GM18505 (cell line): ENCODE data around the gene PRPF40B.

Experiments
- ATAC-seq: cut with Tn5 transposase; IDR thresholded peaks from one replicate; pipeline ENCODE4 v1.9.1; 2021; ENCODE audit not compliant: unreplicated experiment
- POLR2A ChIP-seq: IDR thresholded peaks from 4 replicates; pipeline ENCODE4 v1.6.1; 2011; ENCODE audit warnings: borderline replicate concordance; ENCODE audit not compliant: insufficient read depth, insufficient read length; ENCODE audit errors: extremely low read depth

Gene PRPF40B

DNA sequence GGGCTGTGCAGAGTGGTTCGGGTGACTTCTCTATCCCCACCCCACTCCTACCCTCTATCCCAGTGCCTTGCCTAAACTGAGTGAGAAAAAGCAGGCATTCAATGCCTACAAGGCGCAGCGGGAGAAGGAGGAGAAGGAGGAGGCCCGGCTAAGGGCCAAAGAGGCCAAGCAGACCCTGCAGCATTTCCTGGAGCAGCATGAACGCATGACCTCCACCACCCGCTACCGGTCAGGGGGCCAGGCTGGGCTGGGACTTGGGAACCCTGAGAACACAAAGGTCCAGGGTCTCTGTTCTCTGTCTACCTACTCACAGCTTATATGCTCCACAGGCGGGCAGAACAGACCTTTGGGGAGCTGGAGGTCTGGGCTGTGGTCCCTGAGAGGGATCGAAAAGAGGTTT is 11.7 kb downstream of the PRPF40B start:
- TF ChIP-seq POLR2A: no peak
- no peak for ATAC-seq

DNA sequence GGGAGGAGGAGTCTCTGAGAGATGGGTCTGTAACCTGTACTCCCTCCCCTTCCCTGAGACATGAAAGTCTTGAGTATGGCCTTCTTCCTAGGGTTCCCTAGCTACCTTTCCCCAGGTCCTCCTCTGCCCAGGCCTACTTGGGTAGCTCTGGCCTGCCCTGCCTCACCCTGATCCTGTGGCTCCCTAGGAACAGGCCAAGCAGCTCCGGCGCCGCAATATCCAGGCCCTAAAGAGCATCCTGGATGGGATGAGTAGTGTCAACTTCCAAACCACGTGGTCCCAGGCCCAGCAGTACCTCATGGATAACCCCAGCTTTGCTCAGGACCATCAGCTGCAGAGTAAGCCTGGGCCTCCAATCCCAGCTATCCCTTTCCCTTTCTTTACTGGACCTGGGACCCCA is 12.3 kb downstream of the PRPF40B start:
- ATAC-seq: no peak
- no peak for TF ChIP-seq POLR2A

DNA sequence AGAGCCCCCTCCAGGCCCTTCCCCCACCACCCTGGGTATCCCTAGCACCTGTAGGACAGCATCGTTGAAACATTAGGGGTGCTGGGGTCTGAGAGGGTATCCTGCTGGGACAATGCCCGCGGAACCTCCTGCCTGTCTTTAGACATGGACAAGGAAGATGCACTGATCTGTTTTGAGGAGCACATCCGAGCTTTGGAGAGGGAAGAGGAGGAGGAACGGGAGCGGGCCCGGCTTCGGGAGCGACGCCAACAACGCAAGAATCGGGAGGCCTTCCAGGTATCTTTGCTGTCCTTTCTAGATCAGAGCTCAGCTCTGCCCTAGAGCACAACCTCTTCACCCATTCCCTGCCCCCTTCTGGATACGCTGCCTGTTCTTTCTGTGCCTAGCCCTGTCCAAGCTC is 13.2 kb downstream of the PRPF40B start:
- TF ChIP-seq POLR2A: no peak
- no peak for ATAC-seq

DNA sequence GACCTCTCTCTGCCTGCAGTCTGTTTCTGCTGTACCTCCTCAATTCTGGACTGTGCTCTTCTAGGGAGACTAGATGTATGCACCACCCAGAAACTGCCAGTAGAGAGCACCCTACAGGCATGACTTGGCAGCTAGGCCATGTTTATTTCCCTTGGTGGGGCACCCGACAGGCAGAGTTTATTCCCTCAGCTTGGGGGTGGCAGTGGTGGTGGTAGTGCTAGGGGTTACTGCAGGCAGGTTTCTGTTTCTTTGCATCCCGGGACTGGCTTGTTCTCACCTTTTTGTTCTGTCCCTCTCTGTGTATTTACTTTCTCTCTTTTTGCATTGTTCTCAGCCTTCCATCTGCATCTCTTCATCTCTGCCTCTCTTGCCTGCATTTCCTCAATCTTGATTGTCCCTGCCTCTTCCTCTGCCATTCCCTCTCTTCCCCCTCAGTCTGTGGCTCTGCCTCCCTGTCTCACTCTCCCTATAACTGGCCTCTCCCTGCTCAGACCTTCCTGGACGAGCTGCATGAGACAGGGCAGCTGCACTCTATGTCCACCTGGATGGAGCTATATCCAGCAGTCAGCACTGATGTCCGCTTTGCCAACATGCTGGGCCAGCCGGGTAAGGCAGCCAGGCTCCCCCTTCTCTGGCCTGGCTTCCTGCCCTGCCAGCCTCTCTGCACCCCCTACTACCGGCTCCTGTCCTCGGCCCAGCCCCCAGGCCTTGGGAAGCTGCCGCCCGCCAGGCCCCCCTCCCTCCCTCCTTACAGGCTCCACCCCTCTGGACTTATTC is 13.8 kb downstream of the PRPF40B start:
- TF ChIP-seq POLR2A: no peak
- no peak for ATAC-seq

DNA sequence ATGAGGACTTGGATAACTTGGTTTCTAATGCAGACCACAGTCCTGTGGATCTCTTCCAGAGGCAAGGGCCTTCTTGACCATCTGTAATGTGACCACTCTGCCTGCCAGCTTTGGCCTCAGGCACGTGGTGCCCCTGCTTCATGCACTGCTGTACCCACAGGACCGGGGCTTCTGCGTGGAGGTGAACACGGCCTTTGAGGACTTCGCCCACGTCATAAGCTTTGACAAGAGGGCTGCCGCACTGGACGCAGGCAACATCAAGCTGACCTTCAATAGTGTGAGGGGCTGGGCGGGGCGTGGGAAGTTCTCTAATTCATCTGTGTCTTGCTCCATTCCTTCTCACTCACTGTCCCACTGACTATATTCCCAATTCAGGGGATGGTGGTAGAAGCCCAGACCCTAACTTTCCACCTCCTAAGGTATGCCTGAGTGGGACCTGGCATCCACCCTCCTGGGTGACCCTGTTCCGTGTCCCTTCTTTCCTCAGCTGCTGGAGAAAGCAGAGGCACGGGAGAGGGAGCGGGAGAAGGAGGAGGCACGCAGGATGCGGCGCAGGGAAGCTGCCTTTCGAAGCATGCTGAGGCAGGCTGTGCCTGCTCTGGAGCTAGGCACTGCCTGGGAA is 18.5 kb downstream of the PRPF40B start:
- no peak for ATAC-seq

DNA sequence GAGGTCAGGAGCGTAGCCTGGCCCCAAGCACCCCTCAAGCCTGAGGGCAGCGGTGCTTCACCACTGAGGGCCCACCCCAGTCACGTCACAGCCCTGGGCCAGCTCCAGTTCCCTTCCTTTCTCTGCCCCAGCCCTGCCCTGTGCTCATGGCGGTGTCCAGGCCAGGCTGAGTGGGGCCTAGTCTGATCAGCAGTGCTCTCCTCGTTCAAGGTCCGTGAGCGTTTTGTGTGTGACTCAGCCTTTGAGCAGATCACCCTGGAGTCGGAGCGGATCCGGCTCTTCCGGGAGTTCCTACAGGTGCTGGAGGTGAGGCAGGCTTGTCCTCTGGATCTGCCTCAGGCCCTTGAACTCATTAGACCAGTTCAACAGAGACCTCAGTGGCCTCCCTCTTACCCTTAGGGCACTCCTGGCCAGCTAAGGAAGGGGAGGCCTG is 19.0 kb downstream of the PRPF40B start:
- TF ChIP-seq POLR2A: no peak
- ATAC-seq: no peak

More for the DNA sequence above, 18.5 kb downstream of the PRPF40B start:
- TF ChIP-seq POLR2A: no peak

DNA sequence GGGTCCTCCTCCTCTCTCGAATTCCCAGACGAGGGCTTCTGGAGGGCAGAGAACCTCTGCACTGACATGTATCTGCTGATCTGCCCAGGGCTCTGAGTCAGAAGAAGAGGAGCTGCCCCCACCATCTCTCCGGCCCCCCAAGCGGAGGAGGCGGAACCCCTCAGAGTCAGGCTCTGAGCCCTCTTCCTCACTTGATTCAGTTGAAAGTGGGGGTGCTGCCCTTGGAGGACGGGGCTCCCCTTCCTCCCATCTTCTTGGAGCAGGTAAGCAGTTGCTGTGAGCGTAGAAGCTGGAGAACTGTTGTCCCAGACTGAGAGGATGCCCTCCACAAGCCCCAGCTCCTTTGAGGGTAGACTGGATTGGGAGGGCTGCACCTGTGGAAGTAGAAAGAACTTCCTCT is 19.8 kb downstream of the PRPF40B start:
- ATAC-seq: no peak

DNA sequence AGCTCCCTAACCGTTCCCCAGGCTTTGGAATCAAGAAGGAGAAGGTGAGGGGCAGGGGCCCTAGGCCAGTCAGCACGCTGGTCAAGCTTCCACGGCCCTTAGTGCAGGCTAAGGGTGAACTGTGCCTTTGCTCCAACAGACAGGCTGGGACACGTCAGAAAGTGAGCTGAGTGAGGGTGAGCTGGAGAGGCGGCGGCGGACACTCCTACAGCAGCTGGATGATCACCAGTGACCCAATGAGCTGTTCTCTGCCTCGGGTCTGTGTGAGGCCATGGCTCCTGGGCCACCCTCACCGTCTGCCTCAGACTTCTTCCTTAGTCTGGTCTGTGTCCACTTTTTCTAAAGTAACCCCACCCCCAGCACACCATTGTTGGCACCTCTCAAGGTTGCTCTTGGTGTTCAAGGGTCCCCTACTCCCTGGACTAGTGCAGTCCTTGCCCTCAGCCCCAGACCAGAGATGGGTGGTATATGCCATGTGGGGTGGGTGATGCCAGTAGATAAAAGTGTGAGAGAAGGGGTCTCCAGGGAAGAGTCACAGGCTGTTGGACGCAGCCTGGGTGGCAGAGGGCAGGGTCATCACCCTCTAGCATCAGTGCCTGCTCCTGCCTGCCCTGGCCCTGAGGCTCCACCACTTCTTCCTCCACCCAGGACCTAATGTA is 20.7 kb downstream of the PRPF40B start:
- TF ChIP-seq POLR2A: no peak

More for the DNA sequence above, 19.8 kb downstream of the PRPF40B start:
- no peak for TF ChIP-seq POLR2A

DNA sequence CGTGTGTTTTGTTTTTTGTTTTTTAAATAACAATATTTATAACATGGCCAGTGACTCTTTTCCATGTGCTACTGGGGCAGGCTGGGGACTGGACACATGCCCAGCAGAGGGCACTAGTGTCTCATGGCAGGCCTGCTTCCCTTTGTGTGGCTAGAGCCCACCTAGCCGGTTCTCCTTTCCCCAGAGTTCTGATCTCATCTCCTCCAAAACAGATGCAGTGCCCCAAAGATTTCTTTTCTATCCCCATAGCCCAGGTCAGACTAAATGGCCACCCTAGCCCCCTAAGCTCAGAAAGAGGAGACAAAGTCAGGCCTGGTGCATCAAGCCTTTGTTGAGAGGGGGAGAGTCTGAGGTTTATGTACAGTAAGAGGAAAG is 21.2 kb downstream of the PRPF40B start:
- no peak for ATAC-seq
- TF ChIP-seq POLR2A: no peak

More for the DNA sequence above, 20.7 kb downstream of the PRPF40B start:
- no peak for ATAC-seq

DNA sequence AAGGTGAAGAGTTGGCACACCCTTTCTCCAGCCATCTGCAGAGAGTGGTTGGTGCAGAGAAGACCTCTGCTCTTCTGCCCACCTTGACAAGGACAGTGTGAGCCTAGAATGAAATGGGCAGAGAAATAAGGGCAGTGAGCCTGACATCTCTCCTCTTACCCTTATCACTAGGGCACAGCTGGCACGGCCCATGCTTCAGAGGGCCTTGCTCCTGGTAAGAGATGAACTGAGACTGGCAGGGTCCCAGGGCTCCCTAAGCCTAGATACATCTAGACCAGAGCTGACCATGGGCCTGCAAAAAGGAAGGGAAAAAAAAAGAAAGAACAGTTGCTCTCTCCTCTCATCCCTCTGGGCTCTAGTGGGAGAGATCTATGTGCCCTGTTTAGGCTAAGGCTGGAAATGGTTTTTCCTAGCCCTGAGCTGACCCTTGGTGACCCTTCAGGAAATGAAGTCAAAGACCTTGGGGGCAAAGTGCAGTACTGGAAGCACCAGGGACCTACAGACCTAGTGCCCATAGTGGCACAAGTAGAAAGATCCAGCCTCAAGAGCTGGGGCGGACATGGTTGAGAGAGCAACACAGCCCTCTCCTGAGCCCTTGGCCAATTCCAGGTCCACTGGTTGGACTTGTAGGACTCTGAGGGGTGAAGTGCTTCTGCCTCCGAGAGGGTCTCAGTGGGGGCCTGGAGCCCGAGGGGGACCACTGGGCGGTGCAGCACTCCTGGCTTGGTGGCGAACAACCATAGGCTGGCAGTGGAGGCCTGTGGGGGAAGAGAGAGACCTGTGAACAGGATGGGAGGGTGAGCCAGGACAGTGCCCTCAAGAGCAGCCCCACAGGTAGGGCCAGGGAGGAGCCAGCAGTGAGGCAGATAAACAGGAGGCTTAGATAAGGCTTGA is 22.0 kb downstream of the PRPF40B start:
- ATAC-seq: no peak
- TF ChIP-seq POLR2A: no peak

DNA sequence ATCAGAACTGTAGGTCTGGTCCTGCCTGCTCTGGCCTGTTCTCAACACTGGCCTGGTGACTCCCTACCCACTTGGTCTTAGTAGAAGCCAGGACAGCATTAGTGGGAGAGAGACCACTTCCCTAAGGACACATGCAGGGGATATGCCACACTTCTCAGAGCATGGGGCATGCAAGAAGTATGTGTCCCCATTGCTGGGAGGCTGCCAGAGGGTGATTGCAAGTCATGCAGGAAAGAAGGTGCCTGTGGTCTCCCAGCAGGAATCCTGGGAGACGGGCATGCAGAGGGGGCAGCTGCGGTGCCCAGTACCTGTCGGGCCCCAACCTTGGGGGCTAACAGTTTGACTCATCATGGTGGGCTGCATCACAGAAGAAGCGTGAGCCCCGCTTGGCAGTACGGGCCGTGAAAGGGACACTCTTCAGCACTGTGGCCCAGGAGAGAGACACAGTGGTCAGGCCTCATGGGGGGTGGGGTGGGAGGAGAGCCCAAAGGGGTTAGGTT is 23.0 kb downstream of the PRPF40B start:
- ATAC-seq: no peak

DNA sequence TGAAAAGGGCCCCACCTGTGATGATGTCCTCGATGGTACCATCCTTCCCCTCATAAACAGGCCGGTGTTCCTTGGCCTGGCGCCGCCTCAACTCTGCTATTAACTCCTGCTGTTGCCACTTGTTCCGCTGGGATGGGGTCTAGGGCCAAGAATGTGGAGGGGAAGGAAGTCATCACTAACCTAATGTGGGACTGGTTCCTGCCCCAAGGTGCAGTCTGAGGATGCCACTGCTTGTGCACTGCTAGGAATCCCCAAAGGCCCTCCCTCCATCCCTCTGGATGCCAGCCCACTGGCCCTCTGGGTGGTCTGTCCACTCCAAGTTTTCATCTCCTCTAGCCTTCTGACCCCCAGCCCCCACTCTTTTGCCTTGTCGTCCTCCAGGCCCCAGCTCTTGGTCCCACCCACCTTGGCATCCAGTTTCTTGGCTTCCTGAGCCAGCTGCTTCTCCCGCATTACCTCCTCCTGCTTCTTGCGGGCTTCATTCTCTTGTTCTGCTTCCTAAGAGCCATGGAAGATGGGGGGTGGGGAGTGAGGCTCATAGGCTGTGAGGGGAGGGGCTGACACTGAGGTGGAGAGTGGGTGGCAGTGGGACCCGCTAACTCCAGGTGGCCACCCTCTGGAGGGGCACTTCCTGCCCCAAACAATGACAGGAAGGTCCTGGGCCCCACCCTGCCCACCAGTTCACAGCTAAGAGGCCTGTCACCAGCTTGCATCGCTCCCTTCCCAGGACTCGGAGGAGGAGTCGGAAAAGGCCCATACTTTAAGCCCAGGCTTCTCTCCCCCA is 23.7 kb downstream of the PRPF40B start:
- no peak for TF ChIP-seq POLR2A
- ATAC-seq: no peak

More for the DNA sequence above, 23.0 kb downstream of the PRPF40B start:
- no peak for TF ChIP-seq POLR2A

DNA sequence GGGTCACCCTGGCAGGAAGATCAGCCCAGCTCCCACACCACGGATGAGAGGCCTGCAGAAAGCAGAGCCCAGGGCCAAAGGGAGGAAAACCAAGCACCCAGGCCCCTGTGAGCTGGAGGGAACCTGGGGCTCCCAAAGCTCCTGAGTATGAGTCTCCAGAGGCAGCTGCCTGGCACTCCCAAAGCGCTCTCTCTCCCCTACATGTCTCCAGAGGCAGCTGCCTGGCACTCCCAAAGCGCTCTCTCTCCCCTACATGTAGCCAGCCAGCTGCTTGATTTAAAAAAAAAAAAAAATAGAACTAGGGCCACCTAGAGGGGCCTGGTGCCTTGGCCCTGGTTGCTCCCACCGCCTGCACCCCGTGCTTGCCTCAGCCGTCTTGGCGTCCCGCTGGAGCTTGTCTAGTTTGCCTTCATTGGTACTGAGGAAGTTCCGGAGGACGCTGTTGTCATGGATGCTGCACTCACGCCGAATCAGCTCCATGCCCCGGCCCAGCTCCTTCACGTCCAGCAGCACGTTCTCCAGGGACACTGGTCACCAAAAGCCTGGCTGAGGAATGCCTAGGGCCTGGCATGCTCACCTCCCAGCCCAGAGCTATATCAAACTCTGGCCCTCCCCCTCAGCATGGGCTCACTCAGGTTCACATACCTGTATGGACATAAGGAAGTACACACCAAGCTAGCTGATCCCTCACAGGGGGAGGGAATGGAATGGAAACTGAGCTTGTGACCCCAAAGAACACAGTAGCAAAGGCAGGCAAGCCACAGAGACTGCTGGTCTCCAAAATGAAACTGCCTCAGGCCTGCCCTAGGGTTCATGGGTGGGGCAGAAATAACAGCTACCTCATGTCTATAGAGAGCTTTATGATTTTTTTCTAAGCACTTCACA is 24.7 kb downstream of the PRPF40B start:
- no peak for ATAC-seq
- no peak for TF ChIP-seq POLR2A
